Neural cell (in vitro differentiated cells): ENCODE data around the gene MID1. TPM values are rescaled to one million over a fixed set of nuclear protein-coding genes. Genes with fewer than 3 reads are reported as not detected.

Experiments used
- H2AFZ ChIP-seq: fragments of 200-600, 300-800 bp; sonication (generic), shearing (Covaris generic); 2 replicates; pipeline ENCODE4 v1.6.0; 2014; ENCODE audit warnings: low read depth, mild to moderate bottlenecking, antibody characterized with exemption, low read length, moderate library complexity
- H3F3A ChIP-seq: fragments of 200-600 bp; shearing (Covaris generic); 2 replicates; pipeline ENCODE4 v1.6.1; 2016; ENCODE audit warnings: mild to moderate bottlenecking, moderate library complexity, mixed read lengths, antibody characterized with exemption, low read length; ENCODE audit not compliant: insufficient read depth, poor library complexity, severe bottlenecking
- H3K27ac ChIP-seq: fragments of 200-600, 300-800 bp; sonication (generic), shearing (Covaris generic); 2 replicates; pipeline ENCODE4 v1.5.1; 2014; ENCODE audit warnings: mild to moderate bottlenecking, low read length, moderate library complexity
- H3K27me3 ChIP-seq: fragments of 300-800, 200-600 bp; sonication (generic), shearing (Covaris generic); 2 replicates; pipeline ENCODE4 v1.6.0; 2014; ENCODE audit warnings: mild to moderate bottlenecking, low read depth, low read length, moderate library complexity; ENCODE audit not compliant: insufficient read depth
- H3K36me3 ChIP-seq: fragments of 300-800, 200-600 bp; sonication (generic), shearing (Covaris generic); 2 replicates; pipeline ENCODE4 v1.5.1; 2014; ENCODE audit warnings: mild to moderate bottlenecking, antibody characterized with exemption, low read length, moderate library complexity; ENCODE audit not compliant: insufficient read depth
- H3K4me2 ChIP-seq: fragments of 300-800, 200-600 bp; sonication (generic), shearing (Covaris generic); 2 replicates; pipeline ENCODE4 v1.6.0; 2014; ENCODE audit warnings: mild to moderate bottlenecking, low read length
- H3K4me3 ChIP-seq: fragments of 300-800, 200-600 bp; sonication (generic), shearing (Covaris generic); 2 replicates; pipeline ENCODE4 v1.5.1; 2014; ENCODE audit warnings: mild to moderate bottlenecking, low read length, moderate library complexity
- H3K79me2 ChIP-seq: fragments of 200-600 bp; shearing (Covaris generic); replicated peaks from 2 replicates; pipeline ENCODE4 v1.6.0; 2014; ENCODE audit warnings: mild to moderate bottlenecking, low read length, moderate library complexity; ENCODE audit not compliant: insufficient read depth
- H3K9ac ChIP-seq: fragments of 300-800, 200-600 bp; sonication (generic), shearing (Covaris generic); 2 replicates; pipeline ENCODE4 v1.6.1; 2016; ENCODE audit warnings: mild to moderate bottlenecking, low read length, mixed read lengths
- H3K9me2 ChIP-seq: fragments of 200-600 bp; shearing (Covaris generic); 2 replicates; pipeline ENCODE4 v1.6.1; 2016; ENCODE audit warnings: mild to moderate bottlenecking, low read length, mixed read lengths; ENCODE audit not compliant: insufficient read depth
- H3K9me3 ChIP-seq: fragments of 200-600, 300-800 bp; sonication (generic), shearing (Covaris generic); 2 replicates; pipeline ENCODE4 v1.6.1; 2016; ENCODE audit warnings: mild to moderate bottlenecking, mixed run types, low read length, moderate library complexity, mixed read lengths
- H4K20me1 ChIP-seq: fragments of 200-600 bp; shearing (Covaris generic); 2 replicates; pipeline ENCODE4 v1.6.1; 2016; ENCODE audit warnings: mild to moderate bottlenecking, mixed run types; ENCODE audit not compliant: insufficient read depth
- EP300 ChIP-seq: fragments of 450-650 bp; conservative IDR thresholded peaks from 2 replicates; pipeline ENCODE4 v1.6.1; 2014; ENCODE audit warnings: antibody characterized with exemption, mild to moderate bottlenecking, moderate library complexity; ENCODE audit not compliant: poor library complexity, severe bottlenecking
- EZH2 ChIP-seq: fragments of 200-600, 300-800 bp; shearing (Covaris generic), sonication (generic); IDR thresholded peaks from 2 replicates; pipeline ENCODE4 v1.6.1; 2014; ENCODE audit warnings: antibody characterized with exemption, low read length, borderline replicate concordance, mild to moderate bottlenecking; ENCODE audit not compliant: insufficient read depth, poor library complexity, severe bottlenecking
- MXI1 ChIP-seq: fragments of 450-650 bp; conservative IDR thresholded peaks from 2 replicates; pipeline ENCODE4 v1.6.1; 2014; ENCODE audit warnings: antibody characterized with exemption, mild to moderate bottlenecking; ENCODE audit not compliant: poor library complexity, severe bottlenecking
- POLR2AphosphoS5 ChIP-seq: IDR thresholded peaks from 2 replicates; pipeline ENCODE4 v1.6.1; 2012
- RAD21 ChIP-seq: fragments of 450-650 bp; conservative IDR thresholded peaks from 2 replicates; pipeline ENCODE4 v1.6.1; 2014; ENCODE audit warnings: antibody characterized with exemption, mild to moderate bottlenecking, moderate library complexity
- SMC3 ChIP-seq: fragments of 450-650 bp; conservative IDR thresholded peaks from 2 replicates; pipeline ENCODE4 v1.6.1; 2014; ENCODE audit warnings: antibody characterized with exemption, mild to moderate bottlenecking, moderate library complexity; ENCODE audit not compliant: poor library complexity
- TAF1 ChIP-seq: IDR thresholded peaks from 2 replicates; pipeline ENCODE4 v1.6.1; 2012; ENCODE audit warnings: low read depth
- polyA plus RNA-seq: library from polyadenylated mRNA; depleted of rRNA; stranded (reverse); fragments of >200 nt; gene quantifications from 2 replicates; pipeline ENCODE4 v1.2.3, GENCODE V29; 2014
- TF ChIP-seq, protein P1 (sequence below): IDR thresholded peaks from 2 replicates; pipeline ENCODE4 v1.6.1; 2012; ENCODE audit warnings: borderline replicate concordance
- TF ChIP-seq, protein P2 (sequence below): fragments of 450-650 bp; IDR thresholded peaks from 2 replicates; pipeline ENCODE4 v1.5.1; 2014; ENCODE audit warnings: antibody characterized with exemption, mild to moderate bottlenecking, moderate library complexity; ENCODE audit not compliant: poor library complexity, severe bottlenecking

MID1 gene
- polyA plus RNA-seq, 1 donor from 2014 or later: 16.6 TPM

DNA sequence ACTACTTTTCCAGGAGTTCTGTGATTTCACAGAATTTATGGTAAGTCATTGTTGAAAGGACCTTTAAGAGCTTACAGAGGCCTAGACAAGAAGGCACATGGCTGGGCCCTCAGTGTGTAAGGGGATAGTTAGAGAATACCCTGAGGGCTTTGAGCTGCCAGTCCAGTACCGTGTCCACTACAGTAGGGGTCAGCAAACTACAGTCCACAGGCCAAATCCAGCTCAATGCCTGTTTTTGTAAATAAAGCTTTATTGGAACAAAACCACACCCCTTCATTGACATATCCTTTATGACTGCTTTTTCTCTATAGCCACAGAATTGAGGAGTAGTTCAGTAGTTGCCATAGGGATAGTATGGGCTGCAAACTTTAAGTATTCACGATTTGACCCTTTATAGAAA is 176.2 kb downstream of the MID1 start:
- Histone ChIP-seq H3K4me3 (no peak overlapping the region), H3K27ac (no peak overlapping the region), H3K9ac (no peak overlapping the region), H4K20me1 (no peaks in the 10 kb centered on the region), H3K79me2 (no peaks in the 10 kb centered on the region), H3K4me2 (no peak overlapping the region), H3K27me3 (no peaks in the 10 kb centered on the region), H3K9me2 (no peaks in the 10 kb centered on the region), H3F3A (no peaks in the 10 kb centered on the region), H2AFZ (no peak overlapping the region), H3K9me3 (no peaks in the 10 kb centered on the region), H3K36me3 (no peaks in the 10 kb centered on the region)
- TF ChIP-seq MXI1: no peak

DNA sequence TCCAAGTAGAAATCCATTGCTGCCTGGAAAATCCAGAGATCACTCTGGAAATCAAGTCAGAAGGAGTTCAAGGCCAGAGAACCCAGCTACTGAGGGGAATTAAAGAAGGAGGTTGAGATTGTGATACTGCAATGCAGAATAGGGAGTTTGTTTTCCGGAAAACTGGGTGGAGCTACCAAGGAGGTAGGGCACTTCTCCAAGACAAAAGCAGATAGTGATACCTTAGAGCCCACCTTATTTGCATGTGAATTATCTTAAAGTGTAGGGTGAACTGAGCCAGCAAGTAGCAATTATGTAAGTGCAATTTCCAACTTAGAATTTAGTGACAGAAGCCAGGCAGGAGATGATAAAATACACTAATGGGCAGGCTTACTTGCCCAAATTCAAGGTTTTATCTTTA is 178.9 kb downstream of the MID1 start:
- no peak for TF ChIP-seq MXI1
- TF ChIP-seq POLR2AphosphoS5: no peak
- TF ChIP-seq EZH2: no peak
- TF ChIP-seq RAD21: no peak
- TF ChIP-seq, protein P1, sequence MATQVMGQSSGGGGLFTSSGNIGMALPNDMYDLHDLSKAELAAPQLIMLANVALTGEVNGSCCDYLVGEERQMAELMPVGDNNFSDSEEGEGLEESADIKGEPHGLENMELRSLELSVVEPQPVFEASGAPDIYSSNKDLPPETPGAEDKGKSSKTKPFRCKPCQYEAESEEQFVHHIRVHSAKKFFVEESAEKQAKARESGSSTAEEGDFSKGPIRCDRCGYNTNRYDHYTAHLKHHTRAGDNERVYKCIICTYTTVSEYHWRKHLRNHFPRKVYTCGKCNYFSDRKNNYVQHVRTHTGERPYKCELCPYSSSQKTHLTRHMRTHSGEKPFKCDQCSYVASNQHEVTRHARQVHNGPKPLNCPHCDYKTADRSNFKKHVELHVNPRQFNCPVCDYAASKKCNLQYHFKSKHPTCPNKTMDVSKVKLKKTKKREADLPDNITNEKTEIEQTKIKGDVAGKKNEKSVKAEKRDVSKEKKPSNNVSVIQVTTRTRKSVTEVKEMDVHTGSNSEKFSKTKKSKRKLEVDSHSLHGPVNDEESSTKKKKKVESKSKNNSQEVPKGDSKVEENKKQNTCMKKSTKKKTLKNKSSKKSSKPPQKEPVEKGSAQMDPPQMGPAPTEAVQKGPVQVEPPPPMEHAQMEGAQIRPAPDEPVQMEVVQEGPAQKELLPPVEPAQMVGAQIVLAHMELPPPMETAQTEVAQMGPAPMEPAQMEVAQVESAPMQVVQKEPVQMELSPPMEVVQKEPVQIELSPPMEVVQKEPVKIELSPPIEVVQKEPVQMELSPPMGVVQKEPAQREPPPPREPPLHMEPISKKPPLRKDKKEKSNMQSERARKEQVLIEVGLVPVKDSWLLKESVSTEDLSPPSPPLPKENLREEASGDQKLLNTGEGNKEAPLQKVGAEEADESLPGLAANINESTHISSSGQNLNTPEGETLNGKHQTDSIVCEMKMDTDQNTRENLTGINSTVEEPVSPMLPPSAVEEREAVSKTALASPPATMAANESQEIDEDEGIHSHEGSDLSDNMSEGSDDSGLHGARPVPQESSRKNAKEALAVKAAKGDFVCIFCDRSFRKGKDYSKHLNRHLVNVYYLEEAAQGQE: no peak
- Histone ChIP-seq H3K36me3 (no peaks in the 10 kb centered on the region), H3K4me3 (no peak overlapping the region), H2AFZ (no peak overlapping the region), H3K27me3 (no peaks in the 10 kb centered on the region), H3K27ac (no peak overlapping the region), H3K9me3 (no peaks in the 10 kb centered on the region), H3F3A (no peaks in the 10 kb centered on the region), H3K9ac (no peak overlapping the region), H3K4me2 (no peak overlapping the region), H3K79me2 (no peaks in the 10 kb centered on the region), H3K9me2 (no peaks in the 10 kb centered on the region), H4K20me1 (no peaks in the 10 kb centered on the region)

DNA sequence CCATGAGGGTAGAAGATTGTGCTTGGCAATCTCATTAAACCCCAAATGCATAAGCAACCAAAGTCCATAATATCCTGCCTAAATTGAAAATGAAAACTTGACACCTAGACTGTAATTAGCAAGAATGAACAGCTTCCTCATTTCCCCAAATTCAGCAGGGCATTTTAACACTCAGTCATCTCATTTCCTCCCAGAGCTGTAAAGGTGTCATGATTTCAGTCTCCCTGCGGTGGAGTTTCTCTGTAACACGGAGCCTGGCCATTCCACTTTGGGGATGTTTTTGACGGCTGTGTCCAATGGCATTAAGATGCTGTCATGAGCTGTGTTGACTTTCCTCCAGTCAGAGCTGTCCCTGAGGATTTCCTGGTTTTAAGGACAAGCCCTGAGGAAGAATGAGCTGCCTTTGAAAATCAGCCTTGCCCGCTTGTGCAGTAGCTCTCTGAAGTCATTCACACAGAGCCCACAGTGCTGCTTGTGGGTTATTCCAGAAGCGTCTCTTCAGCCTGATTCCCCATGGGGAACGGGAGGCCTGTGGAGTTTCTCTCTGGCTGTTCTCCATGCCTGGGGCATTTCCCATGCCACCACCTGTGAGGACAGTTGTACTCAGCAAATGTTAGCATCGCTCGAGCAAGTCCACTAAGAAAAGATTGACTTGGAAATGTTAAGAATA is 187.0 kb downstream of the MID1 start:
- H4K20me1 ChIP-seq: no peaks in the 10 kb centered on the region
- H3K9me2 ChIP-seq: no peaks in the 10 kb centered on the region
- no peak overlapping the region for H3K9ac ChIP-seq
- no peak overlapping the region for H3K4me2 ChIP-seq
- H3K9me3 ChIP-seq: no peaks in the 10 kb centered on the region
- TF ChIP-seq POLR2AphosphoS5: no peak
- TF ChIP-seq, protein P2, sequence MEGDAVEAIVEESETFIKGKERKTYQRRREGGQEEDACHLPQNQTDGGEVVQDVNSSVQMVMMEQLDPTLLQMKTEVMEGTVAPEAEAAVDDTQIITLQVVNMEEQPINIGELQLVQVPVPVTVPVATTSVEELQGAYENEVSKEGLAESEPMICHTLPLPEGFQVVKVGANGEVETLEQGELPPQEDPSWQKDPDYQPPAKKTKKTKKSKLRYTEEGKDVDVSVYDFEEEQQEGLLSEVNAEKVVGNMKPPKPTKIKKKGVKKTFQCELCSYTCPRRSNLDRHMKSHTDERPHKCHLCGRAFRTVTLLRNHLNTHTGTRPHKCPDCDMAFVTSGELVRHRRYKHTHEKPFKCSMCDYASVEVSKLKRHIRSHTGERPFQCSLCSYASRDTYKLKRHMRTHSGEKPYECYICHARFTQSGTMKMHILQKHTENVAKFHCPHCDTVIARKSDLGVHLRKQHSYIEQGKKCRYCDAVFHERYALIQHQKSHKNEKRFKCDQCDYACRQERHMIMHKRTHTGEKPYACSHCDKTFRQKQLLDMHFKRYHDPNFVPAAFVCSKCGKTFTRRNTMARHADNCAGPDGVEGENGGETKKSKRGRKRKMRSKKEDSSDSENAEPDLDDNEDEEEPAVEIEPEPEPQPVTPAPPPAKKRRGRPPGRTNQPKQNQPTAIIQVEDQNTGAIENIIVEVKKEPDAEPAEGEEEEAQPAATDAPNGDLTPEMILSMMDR: no peak
- no peak for TF ChIP-seq RAD21
- TF ChIP-seq TAF1: no peak
- TF ChIP-seq, protein P1: no peak
- TF ChIP-seq MXI1: no peak
- TF ChIP-seq SMC3: no peak
- no peak for TF ChIP-seq EP300
- no peak for TF ChIP-seq EZH2
- H3K27ac ChIP-seq: no peak overlapping the region
- H3K79me2 ChIP-seq: no peaks in the 10 kb centered on the region
- no peaks in the 10 kb centered on the region for H3F3A ChIP-seq
- H3K36me3 ChIP-seq: no peaks in the 10 kb centered on the region
- H3K4me3 ChIP-seq: no peak overlapping the region
- H3K27me3 ChIP-seq: no peaks in the 10 kb centered on the region
- H2AFZ ChIP-seq: no peak overlapping the region
